ENCODE measurements around the gene IFT172.

The IFT172 gene

DNA sequence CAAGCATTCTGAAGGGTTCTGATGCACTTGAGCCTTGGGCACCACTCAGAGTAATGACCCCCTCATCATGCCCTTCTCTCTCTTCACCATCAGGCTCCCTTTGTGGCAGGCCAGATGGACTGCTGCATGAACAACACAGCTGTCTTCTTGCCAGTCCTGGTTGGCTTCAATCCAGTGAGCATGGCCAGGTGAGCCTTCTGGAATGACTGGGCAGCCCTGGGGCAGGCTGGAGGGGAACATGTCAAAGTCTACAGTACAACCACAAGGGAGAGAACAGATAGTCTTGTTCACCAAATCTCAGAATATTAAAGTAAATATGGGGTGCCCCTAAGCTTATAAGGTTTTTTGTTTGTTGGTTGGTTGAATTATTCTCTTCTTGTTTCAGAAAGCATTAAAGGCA, 11.5 kb upstream of the IFT172 start:
- Mint-ChIP-seq H3K27ac (no peak overlapping the region), H3K9me3 (no peaks in the 10 kb centered on the region), H3K4me3 (no peak overlapping the region), H3K36me3 (no peaks in the 10 kb centered on the region), H3K4me1 (no peaks in the 10 kb centered on the region), H3K27me3 (peaks cover 37% of the 10 kb centered on the region)
- no peak for ATAC-seq

GRCh38 chr2:27498975-27499374, 9.4 kb upstream of the IFT172 start:
- no peaks in the 10 kb centered on the region for H3K36me3 Mint-ChIP-seq
- no peak overlapping the region for H3K27ac Mint-ChIP-seq
- H3K27me3 Mint-ChIP-seq: peaks cover 57% of the 10 kb centered on the region
- ATAC-seq: no peak
- H3K4me1 Mint-ChIP-seq: peaks cover 10% of the 10 kb centered on the region
- no peaks in the 10 kb centered on the region for H3K9me3 Mint-ChIP-seq
- no peak overlapping the region for H3K4me3 Mint-ChIP-seq

DNA sequence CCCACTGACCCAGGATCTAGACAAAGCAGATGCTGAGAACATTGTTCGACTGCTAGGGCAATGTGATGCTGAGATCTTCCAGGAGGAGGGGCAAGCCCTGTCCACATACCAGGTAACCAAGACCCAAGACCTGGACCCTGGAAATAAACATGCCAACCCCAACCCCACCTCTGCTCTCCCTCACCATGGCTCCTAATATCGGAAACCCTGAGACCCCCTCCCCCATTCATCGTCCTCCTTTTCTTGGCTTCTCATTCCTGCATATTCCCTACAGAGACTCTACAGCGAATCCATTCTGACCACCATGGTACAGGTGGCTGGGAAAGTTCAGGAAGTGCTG, 7.7 kb upstream of the IFT172 start:
- no peak overlapping the region for H3K27ac Mint-ChIP-seq
- no peaks in the 10 kb centered on the region for H3K9me3 Mint-ChIP-seq
- no peaks in the 10 kb centered on the region for H3K36me3 Mint-ChIP-seq
- no peak overlapping the region for H3K4me3 Mint-ChIP-seq
- ATAC-seq: no peak
- H3K27me3 Mint-ChIP-seq: peaks cover 71% of the 10 kb centered on the region
- H3K4me1 Mint-ChIP-seq: peaks cover 10% of the 10 kb centered on the region

- H3K4me1 Mint-ChIP-seq: peaks cover 10% of the 10 kb centered on the region
- H3K4me3 Mint-ChIP-seq: peak within 1 kb of the TSS; percentile 77
- peak within 1 kb of the TSS; percentile 51 for H3K27ac Mint-ChIP-seq
- peaks cover 71% of the 10 kb centered on the region for H3K27me3 Mint-ChIP-seq
- H3K9me3 Mint-ChIP-seq: no peaks in the 10 kb centered on the region
- ATAC-seq: no peak
- H3K36me3 Mint-ChIP-seq: no peaks in the 10 kb centered on the region
Observed at GRCh38 chr2:27496357-27497287, 7.1 kb upstream of the IFT172 start, which contains the start of gene GCKR. GCKR (plus strand) TSS chr2:27496839; CDS start chr2:27496905, 66 bp downstream.

- ATAC-seq: no peak
- H3K36me3 Mint-ChIP-seq: no peaks in the 10 kb centered on the region
- peak overlapping the region; percentile 77 for H3K4me3 Mint-ChIP-seq
- H3K9me3 Mint-ChIP-seq: no peaks in the 10 kb centered on the region
- peaks cover 10% of the 10 kb centered on the region for H3K4me1 Mint-ChIP-seq
- peak overlapping the region; percentile 51 for H3K27ac Mint-ChIP-seq
- H3K27me3 Mint-ChIP-seq: peaks cover 71% of the 10 kb centered on the region
Observed at GRCh38 chr2:27495840-27496356, 6.4 kb upstream of the IFT172 start.

GRCh38 chr2:27494944-27495554, 5.5 kb upstream of the IFT172 start, which contains the start of gene FNDC4:
FNDC4 (minus strand) TSS chr2:27495200; CDS start chr2:27494679, 521 bp downstream.
- Mint-ChIP-seq H3K36me3 (no peaks in the 10 kb centered on the region), H3K27me3 (peaks cover 71% of the 10 kb centered on the region), H3K4me3 (peak within 1 kb of the TSS; percentile 77), H3K27ac (peak within 1 kb of the TSS; percentile 51), H3K9me3 (no peaks in the 10 kb centered on the region), H3K4me1 (peaks cover 10% of the 10 kb centered on the region)
- ATAC-seq: peak; percentile 49

- Mint-ChIP-seq H3K4me3 (peak overlapping the region; percentile 60), H3K27me3 (peaks cover 67% of the 10 kb centered on the region), H3K27ac (no peak overlapping the region), H3K4me1 (peaks cover 11% of the 10 kb centered on the region), H3K9me3 (no peaks in the 10 kb centered on the region), H3K36me3 (no peaks in the 10 kb centered on the region)
- ATAC-seq: no peak
Observed at GRCh38 chr2:27494284-27494943, 4.9 kb upstream of the IFT172 start.

DNA sequence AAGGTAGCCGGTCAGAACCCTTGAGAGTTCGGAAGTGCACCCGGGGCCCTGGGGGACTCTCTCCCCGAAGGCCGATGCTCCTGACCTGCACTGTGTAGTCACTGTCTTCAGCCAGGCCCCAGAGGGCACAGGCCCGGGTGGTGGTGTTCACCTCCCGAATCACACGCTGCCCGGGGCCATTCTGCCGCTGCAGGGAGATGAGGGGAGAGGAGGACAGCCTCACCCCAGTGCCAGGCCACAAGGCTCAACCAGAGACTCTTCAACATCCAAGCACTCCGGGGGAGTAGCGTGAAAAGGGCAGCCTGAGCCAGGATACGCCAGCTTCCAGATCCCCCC, 4.4 kb upstream of the IFT172 start:
- H3K4me1 Mint-ChIP-seq: peaks cover 16% of the 10 kb centered on the region
- peak overlapping the region; percentile 29 for H3K4me3 Mint-ChIP-seq
- peaks cover 62% of the 10 kb centered on the region for H3K27me3 Mint-ChIP-seq
- H3K36me3 Mint-ChIP-seq: no peaks in the 10 kb centered on the region
- H3K27ac Mint-ChIP-seq: no peak overlapping the region
- ATAC-seq: no peak
- no peaks in the 10 kb centered on the region for H3K9me3 Mint-ChIP-seq

- Mint-ChIP-seq H3K9me3 (no peaks in the 10 kb centered on the region), H3K36me3 (no peaks in the 10 kb centered on the region), H3K27ac (no peak overlapping the region), H3K27me3 (peaks cover 48% of the 10 kb centered on the region), H3K4me3 (no peak overlapping the region), H3K4me1 (peaks cover 21% of the 10 kb centered on the region)
- ATAC-seq: no peak
Observed at GRCh38 chr2:27492557-27492956, 3.0 kb upstream of the IFT172 start.

- Mint-ChIP-seq H3K36me3 (peaks cover 7% of the 10 kb centered on the region), H3K27ac (peak overlapping the region; percentile 58), H3K4me3 (peak overlapping the region; percentile 83), H3K4me1 (peaks cover 16% of the 10 kb centered on the region), H3K9me3 (no peaks in the 10 kb centered on the region), H3K27me3 (peaks cover 15% of the 10 kb centered on the region)
- ATAC-seq: no peak
Observed at GRCh38 chr2:27489118-27489497, 435 bp downstream of the IFT172 start.

- Mint-ChIP-seq H3K9me3 (no peaks in the 10 kb centered on the region), H3K4me1 (peaks cover 23% of the 10 kb centered on the region), H3K27ac (no peak overlapping the region)
Observed at GRCh38 chr2:27485496-27485895, 4.0 kb downstream of the IFT172 start.

DNA sequence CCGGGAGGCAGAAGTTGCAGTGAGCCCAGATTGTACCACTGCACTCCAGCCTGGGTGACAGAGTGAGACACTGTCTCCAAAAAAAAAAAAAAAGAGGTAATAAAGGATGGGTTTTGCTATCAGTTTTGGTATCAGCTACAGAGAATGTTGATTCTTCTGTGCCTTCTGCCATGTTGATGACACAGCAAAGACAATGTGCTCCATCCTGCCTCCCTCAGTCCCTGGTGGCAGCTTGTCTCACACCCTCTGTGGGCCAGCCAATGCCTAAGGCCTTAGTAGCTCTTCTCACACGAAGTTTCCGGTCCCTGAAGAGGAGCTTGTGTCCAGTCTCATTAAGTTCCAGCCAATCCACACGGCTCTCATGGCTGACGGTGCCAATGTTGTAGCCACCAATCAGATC, 17.6 kb downstream of the IFT172 start:
- H3K4me3 Mint-ChIP-seq: no peak overlapping the region
- no peak for ATAC-seq
- peaks cover 26% of the 10 kb centered on the region for H3K36me3 Mint-ChIP-seq
- H3K27me3 Mint-ChIP-seq: no peaks in the 10 kb centered on the region
- no peak overlapping the region for H3K27ac Mint-ChIP-seq
- H3K9me3 Mint-ChIP-seq: no peaks in the 10 kb centered on the region
- H3K4me1 Mint-ChIP-seq: no peaks in the 10 kb centered on the region

More at GRCh38 chr2:27485496-27485895, 4.0 kb downstream of the IFT172 start:
- Mint-ChIP-seq H3K4me3 (no peak overlapping the region), H3K27me3 (no peaks in the 10 kb centered on the region), H3K36me3 (peaks cover 26% of the 10 kb centered on the region)
- ATAC-seq: no peak

GRCh38 chr2:27464443-27464842, 25.1 kb downstream of the IFT172 start:
- H3K4me3 Mint-ChIP-seq: no peak overlapping the region
- no peak overlapping the region for H3K27ac Mint-ChIP-seq
- H3K27me3 Mint-ChIP-seq: no peaks in the 10 kb centered on the region
- no peaks in the 10 kb centered on the region for H3K9me3 Mint-ChIP-seq
- no peaks in the 10 kb centered on the region for H3K4me1 Mint-ChIP-seq
- peaks cover 35% of the 10 kb centered on the region for H3K36me3 Mint-ChIP-seq
- ATAC-seq: no peak

DNA sequence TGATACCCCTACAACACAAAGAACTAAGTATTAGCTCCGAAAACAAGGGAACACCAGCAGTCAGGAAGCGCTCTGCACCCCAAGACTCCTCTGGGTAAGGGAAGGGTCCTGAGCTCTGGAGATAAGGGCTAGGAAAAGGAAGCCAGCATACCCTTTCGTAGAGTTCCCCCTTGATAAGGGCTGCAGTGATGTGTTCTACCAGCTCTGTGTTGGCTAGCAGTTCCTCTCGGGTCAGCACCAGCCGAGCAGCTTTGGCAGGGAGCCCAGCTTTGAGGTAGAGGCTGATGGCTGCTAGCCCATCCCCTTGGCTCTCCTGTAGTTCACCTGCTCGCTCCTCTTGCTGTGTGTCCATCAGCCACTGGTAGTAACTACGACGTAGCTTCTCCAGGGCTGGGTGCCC, 28.4 kb downstream of the IFT172 start:
- no peak for ATAC-seq
- Mint-ChIP-seq H3K9me3 (no peaks in the 10 kb centered on the region), H3K27ac (no peak overlapping the region), H3K36me3 (peaks cover 54% of the 10 kb centered on the region), H3K4me3 (no peak overlapping the region), H3K4me1 (no peaks in the 10 kb centered on the region), H3K27me3 (no peaks in the 10 kb centered on the region)

DNA sequence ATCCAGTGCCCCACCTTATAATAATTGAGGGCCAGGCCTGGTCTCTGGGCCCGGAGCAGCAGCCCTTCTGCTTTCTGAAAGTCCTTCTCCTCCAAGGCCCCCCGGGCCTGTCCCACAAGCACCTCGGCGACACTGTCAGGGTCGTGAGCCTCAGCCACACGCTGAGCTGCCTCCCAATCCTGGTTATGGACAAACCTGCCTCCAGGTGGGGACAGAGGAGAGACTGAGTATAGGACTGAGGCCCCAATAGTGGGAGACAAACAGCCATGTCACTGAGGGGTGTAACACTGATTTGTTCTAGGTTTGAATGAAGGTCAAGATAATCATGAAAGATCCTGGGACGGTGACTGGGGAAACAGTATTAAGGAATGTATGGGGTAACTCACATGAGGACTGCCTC, 35.6 kb downstream of the IFT172 start:
- H3K4me3 Mint-ChIP-seq: no peak overlapping the region
- no peak overlapping the region for H3K27ac Mint-ChIP-seq
- H3K9me3 Mint-ChIP-seq: no peaks in the 10 kb centered on the region
- no peaks in the 10 kb centered on the region for H3K27me3 Mint-ChIP-seq
- ATAC-seq: no peak
- H3K36me3 Mint-ChIP-seq: peaks cover 45% of the 10 kb centered on the region
- no peaks in the 10 kb centered on the region for H3K4me1 Mint-ChIP-seq
